ENCODE data around the gene DAPK1.

DAPK1 gene

GRCh38 chr9:87640385-87640795 is 142.7 kb downstream of the DAPK1 start:
- peak in 1 of 56 donors; percentile 9 for DNase-seq

GRCh38 chr9:87641067-87641466 is 143.4 kb downstream of the DAPK1 start:
- DNase-seq, result no peak

DNA sequence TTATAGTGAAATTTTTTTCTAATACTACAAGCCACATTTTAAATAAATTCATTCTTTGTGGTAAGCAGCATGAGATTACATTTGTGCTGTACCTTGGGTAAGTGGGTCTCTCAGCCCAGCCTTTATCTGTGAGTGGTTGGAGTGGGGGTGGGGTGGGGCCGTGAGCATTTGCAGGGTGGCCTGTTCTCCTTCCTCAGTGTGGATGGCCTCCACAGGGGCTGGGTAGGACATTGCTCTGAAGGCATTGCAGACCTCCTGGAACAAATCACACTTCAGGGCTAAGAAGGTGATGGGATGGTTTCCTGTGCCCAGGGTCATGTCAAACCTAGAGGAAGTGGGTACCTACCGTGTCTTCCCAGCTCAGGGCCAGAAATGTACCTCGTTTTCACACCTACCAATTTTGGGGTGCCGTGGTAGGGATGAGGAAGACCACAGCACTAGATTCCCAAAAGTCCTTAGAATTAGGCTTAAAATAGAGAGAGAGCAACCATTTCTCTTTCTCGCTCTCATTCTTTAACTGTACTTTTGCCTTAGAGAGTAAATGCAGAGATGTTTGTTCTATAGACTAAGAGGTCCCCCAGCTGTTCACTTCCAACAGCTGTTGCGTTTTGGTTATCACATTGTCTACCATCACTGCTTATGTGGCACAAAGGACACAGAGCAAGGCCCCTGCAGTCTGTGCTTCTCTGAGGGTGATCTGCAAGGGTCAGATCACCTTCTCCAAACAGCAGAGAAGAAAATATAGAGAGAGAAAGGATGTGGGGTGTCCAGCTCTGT is 144.9 kb downstream of the DAPK1 start:
- DNase-seq, result no peak

GRCh38 chr9:87643107-87643650 is 145.5 kb downstream of the DAPK1 start:
- DNase-seq, result no peak

DNA sequence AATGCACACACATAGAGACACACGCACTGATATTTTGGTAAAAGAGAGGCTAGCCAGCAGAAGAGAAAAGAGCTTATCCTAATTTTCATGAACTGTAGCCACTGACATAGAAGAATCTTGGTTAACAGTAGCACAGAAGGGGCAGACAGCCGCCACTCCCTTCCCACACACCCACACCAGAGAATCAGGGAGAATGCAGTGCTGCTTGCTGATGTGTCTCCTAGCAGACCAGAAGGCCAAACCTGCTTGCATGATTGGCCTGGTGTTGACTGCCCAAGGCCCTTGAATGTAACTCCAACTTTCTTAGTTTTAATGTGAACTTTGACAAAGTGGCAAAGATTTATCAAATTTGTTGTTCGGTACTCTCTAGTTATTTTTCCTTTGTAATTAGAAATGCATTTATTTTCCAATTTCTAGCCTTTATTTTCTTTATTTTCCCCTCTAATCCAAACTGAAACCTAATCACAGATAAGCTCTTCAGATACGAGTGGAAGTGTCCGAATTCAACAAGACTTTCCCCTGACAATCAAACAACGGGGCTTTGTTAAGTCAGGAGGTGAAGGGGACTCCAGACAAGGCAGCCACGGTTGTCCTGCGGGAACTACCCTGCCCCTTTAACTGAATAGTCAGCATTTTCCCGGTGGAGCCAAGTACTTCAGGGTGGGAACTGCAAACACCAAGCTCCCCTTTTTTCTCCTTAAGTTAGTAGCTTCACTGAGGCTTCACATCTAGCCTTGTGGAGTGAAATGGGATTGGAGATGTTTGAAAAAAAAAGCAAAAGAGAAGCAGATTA is 146.3 kb downstream of the DAPK1 start:
- DNase-seq, result no peak

DNA sequence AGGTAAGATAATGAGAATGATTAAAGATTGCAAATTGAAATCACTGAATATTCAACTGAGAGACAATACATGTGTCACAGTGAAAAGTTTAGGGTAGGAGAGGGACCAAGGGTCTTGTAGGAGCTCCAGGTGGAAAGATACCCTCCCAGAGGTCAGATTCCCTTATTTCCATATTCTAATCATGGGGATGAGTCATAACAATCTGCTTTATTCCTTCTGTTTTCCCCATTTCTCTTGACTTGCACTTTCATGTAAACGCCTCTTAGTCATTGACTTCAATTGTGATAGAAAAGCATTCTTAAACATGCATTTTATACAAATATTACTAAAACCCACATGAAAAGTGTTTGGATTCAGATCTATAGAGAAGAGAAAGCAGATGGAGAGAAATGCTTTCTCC is 147.0 kb downstream of the DAPK1 start:
- no peak for DNase-seq

DNA sequence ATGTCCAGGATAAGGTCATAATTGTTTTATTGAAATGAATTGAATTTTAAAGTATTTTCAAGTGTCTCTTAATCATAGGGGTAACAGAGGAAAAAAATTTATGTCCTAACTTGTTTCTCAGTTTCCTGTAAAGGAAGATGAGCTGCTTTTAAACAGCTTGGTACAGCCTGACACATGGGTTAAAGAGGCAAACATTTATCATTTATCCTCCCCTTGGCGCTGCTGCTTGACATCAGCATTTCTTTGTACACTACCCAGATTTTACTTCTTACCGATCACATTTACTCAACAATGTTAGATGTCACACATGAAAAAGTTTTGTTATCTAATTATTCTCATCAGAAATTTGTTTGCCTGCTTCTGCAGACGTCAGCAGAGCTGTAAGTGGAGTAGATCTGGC is 148.9 kb downstream of the DAPK1 start:
- no peak for DNase-seq

- no peak for DNase-seq
These were observed 149.4 kb downstream of the DAPK1 start for GRCh38 chr9:87647114-87647513.

GRCh38 chr9:87648606-87649005 is 150.9 kb downstream of the DAPK1 start:
- no peak for DNase-seq

GRCh38 chr9:87650611-87651295 is 153.1 kb downstream of the DAPK1 start:
- no peak for DNase-seq

- DNase-seq, result no peak
These were observed 153.8 kb downstream of the DAPK1 start for GRCh38 chr9:87651431-87651830.

DNA sequence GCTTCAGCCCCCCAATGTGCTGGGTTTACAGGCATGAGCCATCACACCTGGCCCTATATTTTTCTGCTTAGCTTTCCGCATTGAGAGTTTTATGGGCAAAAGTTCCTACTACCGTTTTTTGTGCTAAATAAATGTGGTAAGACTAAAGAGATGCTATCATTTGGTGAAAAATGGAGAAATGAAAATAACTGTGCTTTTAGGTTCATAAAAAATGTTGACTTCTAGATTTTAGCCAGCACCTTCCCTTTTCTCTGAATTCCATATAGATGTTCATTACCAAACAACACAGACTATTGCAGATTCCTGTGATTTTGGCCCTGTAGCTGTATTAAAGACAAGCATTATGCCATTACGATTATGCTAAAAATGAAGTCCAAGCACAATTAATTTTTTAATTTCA is 156.3 kb downstream of the DAPK1 start:
- DNase-seq, result no peak

- no peak for DNase-seq
These were observed 158.1 kb downstream of the DAPK1 start for GRCh38 chr9:87655731-87656130.

DNA sequence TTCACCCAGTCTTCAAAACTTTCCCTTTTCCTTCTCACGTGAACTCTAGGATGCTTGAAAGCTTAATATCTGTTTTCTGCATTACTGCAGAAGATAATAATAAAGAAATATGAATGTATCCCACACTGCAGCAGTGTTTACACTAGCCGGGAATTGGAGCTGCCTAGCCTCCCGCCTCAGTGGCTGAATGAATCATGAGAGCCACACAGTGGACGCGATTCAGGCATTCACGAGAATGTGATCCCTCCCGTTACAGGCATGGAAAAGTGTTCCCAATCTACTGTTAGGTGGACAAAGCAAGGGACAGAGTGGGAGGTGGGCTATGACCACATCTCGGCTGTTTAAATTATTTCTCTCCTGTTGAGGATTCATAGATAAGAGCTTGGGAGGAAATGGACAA is 158.8 kb downstream of the DAPK1 start:
- DNase-seq, result peak in 6 of 56 donors; percentile 9 to 23 (median 16)

- DNase-seq, result no peak
These were observed 159.5 kb downstream of the DAPK1 start for GRCh38 chr9:87657190-87657589.

- DNase-seq, result no peak
These were observed 160.2 kb downstream of the DAPK1 start for GRCh38 chr9:87657893-87658292.

- DNase-seq, result no peak
These were observed 160.8 kb downstream of the DAPK1 start for GRCh38 chr9:87658511-87658910.

DNA sequence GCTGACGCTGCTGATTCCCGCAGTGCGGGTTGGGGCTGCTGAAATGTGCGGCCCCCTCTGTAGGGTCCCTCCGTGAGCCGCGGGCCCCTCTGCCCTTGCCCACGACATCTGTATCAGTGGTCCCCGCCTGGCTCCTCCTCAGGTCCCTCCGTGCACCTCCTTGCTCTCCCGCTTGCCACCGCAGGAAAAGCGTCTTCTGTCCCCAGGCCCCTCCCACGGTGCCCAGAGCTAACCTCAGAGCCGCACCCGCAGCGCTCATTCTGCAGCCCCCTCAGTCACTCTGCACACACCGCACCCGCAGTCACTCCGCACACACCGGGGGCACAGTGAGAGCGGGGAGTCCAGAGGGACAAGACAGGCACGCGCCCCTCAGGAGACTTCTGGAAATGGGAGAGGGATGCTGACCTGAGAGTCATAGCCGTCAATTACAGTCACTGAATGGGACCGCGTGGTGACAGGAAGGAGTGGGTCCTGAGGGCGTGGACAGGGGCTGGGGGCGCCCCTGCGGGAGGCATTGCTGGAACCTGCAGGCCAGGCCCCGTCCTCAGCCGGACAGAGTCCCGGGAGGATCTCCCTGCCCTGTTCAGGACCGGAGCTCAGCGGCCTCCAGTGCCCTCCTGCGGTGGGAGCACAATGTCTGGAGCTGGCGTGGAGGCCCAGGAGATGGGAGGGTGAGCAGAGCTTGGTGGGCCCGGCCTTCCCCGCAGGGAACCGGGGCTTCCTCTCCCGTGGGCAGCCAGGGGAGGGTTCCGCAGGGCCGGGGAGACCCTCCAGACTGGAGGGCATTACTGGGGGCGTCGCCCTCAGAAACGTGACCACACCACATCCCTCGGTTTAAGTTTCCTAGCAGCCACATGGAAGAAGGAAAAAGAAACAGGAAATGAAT is 162.1 kb downstream of the DAPK1 start:
- no peak for DNase-seq

DNA sequence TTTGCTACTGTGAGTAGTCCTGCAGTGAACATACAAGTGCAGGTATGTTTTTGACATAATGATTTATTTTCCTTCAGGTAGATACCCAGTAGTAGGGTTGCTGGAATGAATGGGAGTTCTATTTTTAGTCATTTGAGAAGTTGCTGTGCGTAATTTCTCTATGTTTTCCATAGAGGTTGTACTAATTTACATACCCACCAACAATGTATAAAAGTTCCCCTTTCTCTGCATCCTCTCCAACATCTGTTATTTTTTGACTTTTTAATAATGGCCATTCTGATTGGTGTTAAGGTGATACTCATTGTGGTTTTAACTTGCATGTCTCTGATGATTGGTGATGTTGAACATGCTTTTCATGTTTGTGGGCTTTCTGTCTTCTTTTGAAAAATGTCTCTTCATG is 163.6 kb downstream of the DAPK1 start:
- no peak for DNase-seq

GRCh38 chr9:87662808-87663528 is 165.3 kb downstream of the DAPK1 start:
- DNase-seq, result peak in 28 of 56 donors; percentile 9 to 71 (median 30)
